ENCODE measurements around the gene DYRK1A. TPM values are rescaled to one million over a fixed set of nuclear protein-coding genes. Genes with fewer than 3 reads are reported as not detected.

The DYRK1A gene
- total RNA-seq, 6 experiments from 2014 or later: 35.8 to 47.3 (median 42.5) TPM

GRCh38 chr21:37374027-37374426 is 7.5 kb downstream of the DYRK1A start:
- Mint-ChIP-seq H3K27me3 (ENCODE audit: insufficient read depth) (no peaks in the 10 kb centered on the region), H3K9me3 (no peaks in the 10 kb centered on the region), H3K36me3 (ENCODE audit: low read depth) (peaks cover 4% of the 10 kb centered on the region; the same call in 1 of the 2 replicates), H3K4me1 (ENCODE audit: low read depth) (peaks cover 78% of the 10 kb centered on the region), H3K27ac (peak overlapping the region; percentile 82), H3K4me3 (peak overlapping the region; percentile 75)
- peak; percentile 78 for DNase-seq
- no peak for TF ChIP-seq CTCF (IDR thresholded peaks at IDR 0.05)

- no peak for TF ChIP-seq CTCF (IDR thresholded peaks at IDR 0.05)
- H3K36me3 Mint-ChIP-seq (ENCODE audit: low read depth): peaks cover 6% of the 10 kb centered on the region; the same call in 1 of the 2 replicates
- H3K27me3 Mint-ChIP-seq (ENCODE audit: insufficient read depth): no peaks in the 10 kb centered on the region; the same call in 1 of the 2 replicates
- H3K4me3 Mint-ChIP-seq: peak overlapping the region; percentile 13; the same call in 1 of the 2 replicates
- peaks cover 78% of the 10 kb centered on the region for H3K4me1 Mint-ChIP-seq (ENCODE audit: low read depth)
- no peaks in the 10 kb centered on the region for H3K9me3 Mint-ChIP-seq
- peak overlapping the region; percentile 56 for H3K27ac Mint-ChIP-seq
- no peak for DNase-seq
Measured at GRCh38 chr21:37375866-37376574, 9.4 kb downstream of the DYRK1A start.

- H3K27ac Mint-ChIP-seq: peak overlapping the region; percentile 30
Measured at GRCh38 chr21:37378700-37379139, 12.1 kb downstream of the DYRK1A start.

GRCh38 chr21:37380349-37381323 is 14.1 kb downstream of the DYRK1A start:
- no peak for DNase-seq
- no peak for TF ChIP-seq CTCF (IDR thresholded peaks at IDR 0.05)
- no peaks in the 10 kb centered on the region; the same call in 1 of the 2 replicates for H3K27me3 Mint-ChIP-seq (ENCODE audit: insufficient read depth)
- H3K36me3 Mint-ChIP-seq (ENCODE audit: low read depth): peaks cover 14% of the 10 kb centered on the region
- H3K9me3 Mint-ChIP-seq: peaks cover 5% of the 10 kb centered on the region; the same call in 1 of the 2 replicates
- 0 out of 2 replicates have a peak overlapping the region, but pooled peaks have one; percentile 1 for H3K4me3 Mint-ChIP-seq
- H3K4me1 Mint-ChIP-seq (ENCODE audit: low read depth): peaks cover 65% of the 10 kb centered on the region
- peak overlapping the region; percentile 36 for H3K27ac Mint-ChIP-seq

More at GRCh38 chr21:37378700-37379139, 12.1 kb downstream of the DYRK1A start:
- H3K4me3 Mint-ChIP-seq: no peak overlapping the region
- DNase-seq: no peak
- peaks cover 68% of the 10 kb centered on the region for H3K4me1 Mint-ChIP-seq (ENCODE audit: low read depth)
- H3K27me3 Mint-ChIP-seq (ENCODE audit: insufficient read depth): no peaks in the 10 kb centered on the region; the same call in 1 of the 2 replicates
- no peak for TF ChIP-seq CTCF (IDR thresholded peaks at IDR 0.05)
- H3K36me3 Mint-ChIP-seq (ENCODE audit: low read depth): peaks cover 14% of the 10 kb centered on the region
- H3K9me3 Mint-ChIP-seq: peaks cover 4% of the 10 kb centered on the region; the same call in 1 of the 2 replicates

- H3K9me3 Mint-ChIP-seq: peaks cover 5% of the 10 kb centered on the region; the same call in 1 of the 2 replicates
- no peak overlapping the region for H3K4me3 Mint-ChIP-seq
- H3K36me3 Mint-ChIP-seq (ENCODE audit: low read depth): peaks cover 11% of the 10 kb centered on the region
- no peak for TF ChIP-seq CTCF (IDR thresholded peaks at IDR 0.05)
- DNase-seq: no peak
- peak overlapping the region; percentile 34; the same call in 1 of the 2 replicates for H3K27ac Mint-ChIP-seq
- peaks cover 67% of the 10 kb centered on the region for H3K4me1 Mint-ChIP-seq (ENCODE audit: low read depth)
- H3K27me3 Mint-ChIP-seq (ENCODE audit: insufficient read depth): no peaks in the 10 kb centered on the region; the same call in 1 of the 2 replicates
Measured at GRCh38 chr21:37381883-37382585, 15.5 kb downstream of the DYRK1A start.

Data from HFFc6 (cell line).